Endometrial microvascular endothelial cells (primary cell): ENCODE results near the gene SSX3. TPM values are rescaled to one million over a fixed set of nuclear protein-coding genes. Genes with fewer than 3 reads are reported as not detected.
"Not testable (repeated sequence)": the region's sequence is repeated elsewhere in the genome, so short reads cannot be mapped to it uniquely, and the experiment has no call there.

Source experiments
- in situ Hi-C: cut with HindIII; loops from 2 replicates; pipeline ENCODE4 v1.10.0; 2017; ENCODE audit warnings: low sequenced_read_pairs, low pct_unique_long_range_greater_than_20kb; ENCODE audit errors: inconsistent ontology term
- total RNA-seq: library from RNA; depleted of rRNA; stranded (reverse); fragments of >200 nt; gene quantifications from one replicate; pipeline ENCODE4 v1.2.3, GENCODE V29; 2015; ENCODE audit errors: inconsistent ontology term

SSX3 gene, protein sequence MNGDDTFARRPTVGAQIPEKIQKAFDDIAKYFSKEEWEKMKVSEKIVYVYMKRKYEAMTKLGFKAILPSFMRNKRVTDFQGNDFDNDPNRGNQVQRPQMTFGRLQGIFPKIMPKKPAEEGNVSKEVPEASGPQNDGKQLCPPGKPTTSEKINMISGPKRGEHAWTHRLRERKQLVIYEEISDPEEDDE
- not detected for total RNA-seq

DNA sequence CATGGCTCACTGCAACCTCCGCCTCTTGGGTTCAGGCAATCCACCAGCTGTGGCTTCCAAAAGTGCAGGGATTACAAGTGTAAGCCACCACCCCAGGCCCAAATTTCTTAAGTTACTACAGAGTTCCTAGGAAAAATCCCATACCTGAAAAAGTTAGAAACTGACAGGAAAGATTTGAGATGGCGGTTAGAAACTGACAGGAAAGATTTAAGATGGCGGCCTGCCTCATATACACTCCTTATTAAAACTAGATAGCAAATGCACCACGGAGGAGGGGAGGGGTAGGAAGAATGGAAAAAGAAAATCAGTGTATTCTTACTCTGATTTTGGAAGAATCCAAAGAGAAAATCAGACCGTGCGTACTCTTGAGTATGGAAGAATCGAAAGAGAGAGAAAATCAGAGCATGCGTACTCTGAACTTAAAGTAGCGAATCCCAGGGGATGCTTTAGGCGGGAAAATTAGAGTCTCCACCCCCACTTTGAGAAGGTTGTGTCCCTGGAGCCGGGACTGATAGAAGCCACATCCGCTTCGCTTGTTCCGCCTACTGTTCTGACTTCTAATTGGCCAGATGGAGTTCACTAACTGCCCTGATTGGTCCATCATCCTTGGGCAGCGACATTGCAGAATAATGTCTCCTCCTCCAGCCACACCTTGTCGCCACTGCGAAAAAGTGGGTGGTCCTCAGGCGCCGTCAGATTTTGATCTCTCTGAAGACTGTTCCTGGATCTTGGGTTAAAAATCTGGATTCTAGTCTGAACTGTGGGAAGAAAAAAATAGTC lies at the start of gene SSX3:
Gene SSX3 (minus strand): TSS at position 389 of the 780 bp plus-strand sequence. CDS start 1,454 bp downstream, outside the sequence.
- in situ Hi-C loops, result not testable (repeated sequence)

DNA sequence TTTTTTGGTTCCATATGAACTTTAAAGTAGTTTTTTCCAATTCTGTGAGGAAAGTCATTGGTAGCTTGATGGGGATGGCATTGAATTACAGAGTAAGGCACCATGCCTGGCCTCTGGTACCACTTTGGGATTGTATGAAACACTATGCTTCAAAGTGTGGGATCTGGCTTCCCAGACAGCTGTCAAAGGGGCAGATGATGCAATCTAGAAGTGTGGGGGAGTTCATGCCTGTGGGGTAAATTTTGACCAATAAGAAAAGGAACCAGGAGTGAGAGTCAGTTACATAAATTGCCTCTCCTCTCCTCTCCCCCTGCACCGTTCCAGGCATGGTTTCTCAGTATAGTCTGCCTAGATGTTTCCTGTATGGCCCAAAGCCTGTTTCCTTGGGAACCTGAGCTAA lies 41.3 kb upstream of the SSX3 start:
- in situ Hi-C loops, result not testable (repeated sequence)

DNA sequence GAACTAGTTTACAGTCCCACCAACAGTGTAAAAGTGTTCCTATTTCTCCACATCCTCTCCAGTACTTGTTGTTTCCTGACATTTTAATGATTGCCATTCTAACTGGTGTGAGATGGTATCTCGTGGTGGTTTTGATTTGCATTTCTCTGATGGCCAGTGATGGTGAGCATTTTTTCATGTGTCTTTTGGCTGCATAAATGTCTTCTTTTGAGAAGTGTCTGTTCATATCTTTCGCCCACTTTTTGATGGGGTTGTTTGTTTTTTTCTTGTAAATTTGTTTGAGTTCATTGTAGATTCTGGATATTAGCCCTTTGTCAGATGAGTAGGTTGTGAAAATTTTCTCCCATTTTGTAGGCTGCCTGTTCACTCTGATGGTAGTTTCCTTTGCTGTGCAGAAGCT lies 40.4 kb upstream of the SSX3 start:
- in situ Hi-C loops, result not testable (repeated sequence)

DNA sequence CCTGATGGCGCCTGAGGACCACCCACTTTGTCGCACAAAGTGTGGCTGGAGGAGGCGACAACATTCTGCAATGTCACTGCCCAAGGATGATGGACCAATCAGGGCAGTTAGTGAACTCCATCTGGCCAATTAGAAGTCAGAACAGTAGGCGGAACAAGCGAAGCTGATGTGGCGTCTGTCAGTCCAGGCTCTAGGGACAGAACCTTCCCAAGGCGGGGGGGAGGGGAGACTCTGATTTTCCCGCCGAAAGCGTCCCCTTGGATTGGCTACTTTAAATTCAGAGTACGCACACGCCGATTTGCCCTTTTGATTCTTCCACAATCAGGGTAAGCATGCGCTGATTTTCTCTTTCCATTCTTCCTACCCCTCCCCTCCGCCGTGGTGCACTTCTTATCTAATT lies 26.7 kb upstream of the SSX3 start, which contains the start of gene SSX4:
Gene SSX4 (plus strand): TSS at position 301 of the 400 bp plus-strand sequence. CDS start 515 bp downstream, outside the sequence.
- in situ Hi-C loops, result not testable (repeated sequence)

DNA sequence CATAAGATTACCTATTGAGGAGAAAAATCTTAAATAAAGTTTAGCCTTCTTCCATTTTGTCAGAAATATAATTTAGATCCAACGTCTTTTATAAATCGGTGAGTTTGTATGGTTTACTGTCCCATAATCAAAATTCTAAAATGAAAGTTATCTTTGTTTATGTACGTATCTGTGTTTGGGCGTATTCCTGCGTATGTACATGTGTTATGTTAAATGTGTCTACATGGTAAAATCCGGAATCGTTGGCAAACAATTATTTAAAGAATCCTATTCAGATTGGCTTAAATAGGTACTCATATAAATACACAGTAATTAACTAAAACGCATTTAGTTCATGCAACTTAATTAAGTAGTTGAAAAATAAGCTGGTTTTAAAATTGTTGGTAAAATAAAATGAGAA lies 13.9 kb upstream of the SSX3 start:
- in situ Hi-C loops, result not testable (repeated sequence)

DNA sequence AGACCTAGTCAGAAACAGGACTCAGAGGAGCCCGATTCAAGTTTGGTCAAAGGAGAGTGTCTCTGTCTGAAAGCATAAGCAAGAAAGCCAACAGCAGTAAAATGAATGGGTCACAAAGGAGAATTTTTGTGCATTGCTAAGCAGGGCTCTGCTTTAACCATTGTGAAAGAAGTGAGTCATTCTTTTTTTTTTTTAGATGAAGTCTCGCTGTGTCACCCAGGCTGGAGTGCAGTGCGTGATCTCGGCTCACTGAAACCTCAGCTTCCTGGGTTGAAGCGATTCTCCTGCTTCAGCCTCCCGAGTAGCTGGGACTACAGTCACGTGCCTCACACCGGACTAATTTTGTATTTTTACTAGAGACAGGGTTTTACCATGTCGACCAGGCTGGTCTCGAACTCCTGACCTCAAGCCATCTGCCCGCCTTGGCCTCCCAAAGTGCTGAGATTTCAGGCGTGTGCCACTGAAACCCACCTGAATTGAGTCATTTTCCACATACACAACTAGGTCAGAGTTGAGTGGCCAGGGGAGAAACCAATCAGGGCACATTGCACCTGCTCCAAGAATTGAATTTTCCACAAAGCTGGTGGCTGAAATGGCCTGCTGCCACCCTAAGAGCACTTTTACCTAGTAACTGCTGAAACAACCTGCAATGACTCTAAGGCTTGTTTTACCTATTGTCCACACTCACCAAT lies 11.4 kb upstream of the SSX3 start:
- in situ Hi-C loops, result not testable (repeated sequence)

DNA sequence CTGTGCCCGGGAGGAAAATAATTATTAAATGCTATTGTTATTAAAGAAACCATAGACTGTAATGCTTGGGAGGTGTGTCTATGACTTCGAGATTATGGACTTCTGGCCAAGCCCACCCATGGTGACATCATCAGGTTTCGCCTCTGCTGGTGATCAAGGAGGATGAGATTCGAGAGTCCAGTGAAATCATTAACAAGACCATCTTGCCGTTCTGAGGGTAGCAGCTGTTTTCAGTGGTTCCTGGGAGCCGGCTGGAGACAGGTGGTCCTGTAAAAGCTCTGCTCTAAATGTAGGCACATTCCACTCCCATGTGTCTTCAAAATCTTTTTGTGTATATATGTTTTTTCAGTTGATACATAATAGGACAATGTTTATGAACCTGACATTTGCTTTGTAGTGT lies 2.8 kb upstream of the SSX3 start:
- in situ Hi-C loops, result not testable (repeated sequence)

DNA sequence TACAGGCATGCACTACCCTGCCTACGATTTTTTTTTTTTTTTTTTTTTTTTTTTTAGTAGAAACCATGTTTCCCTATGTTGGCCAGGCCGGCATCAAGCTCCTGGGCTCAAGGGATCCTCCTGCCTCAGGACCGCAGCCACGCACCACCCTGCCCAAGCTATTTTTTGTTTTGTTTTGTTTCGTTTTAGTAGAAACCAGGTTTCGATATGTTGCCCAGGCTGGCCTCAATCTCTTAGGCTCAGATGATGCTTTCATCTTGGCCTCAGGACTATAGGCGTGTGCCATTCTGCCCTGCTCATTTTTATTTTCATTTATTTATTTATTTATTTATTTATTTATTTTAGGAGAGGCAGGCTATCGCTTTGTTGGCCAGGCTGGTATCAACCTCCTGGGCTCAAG lies 1.2 kb upstream of the SSX3 start:
- in situ Hi-C loops, result no loop called here

DNA sequence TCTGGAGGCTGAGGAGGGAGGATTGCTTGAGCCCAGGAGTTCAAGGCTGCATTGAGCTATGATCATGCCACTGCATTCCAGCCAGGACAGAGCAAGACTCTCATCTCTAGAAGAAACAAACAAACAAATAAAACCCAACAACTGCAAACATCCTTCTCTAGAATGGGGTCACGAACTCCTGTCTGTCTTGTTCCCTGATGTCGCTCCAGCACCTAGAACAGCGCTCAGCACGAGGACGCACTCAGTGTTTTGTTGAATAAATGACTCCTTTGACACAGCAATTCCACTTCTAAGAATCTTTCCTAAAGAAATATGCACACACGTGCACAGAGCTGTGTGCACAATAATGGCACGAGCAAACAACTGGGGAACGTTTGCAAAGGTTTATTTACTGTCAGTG lies 10.4 kb downstream of the SSX3 start:
- in situ Hi-C loops, result not testable (repeated sequence)

DNA sequence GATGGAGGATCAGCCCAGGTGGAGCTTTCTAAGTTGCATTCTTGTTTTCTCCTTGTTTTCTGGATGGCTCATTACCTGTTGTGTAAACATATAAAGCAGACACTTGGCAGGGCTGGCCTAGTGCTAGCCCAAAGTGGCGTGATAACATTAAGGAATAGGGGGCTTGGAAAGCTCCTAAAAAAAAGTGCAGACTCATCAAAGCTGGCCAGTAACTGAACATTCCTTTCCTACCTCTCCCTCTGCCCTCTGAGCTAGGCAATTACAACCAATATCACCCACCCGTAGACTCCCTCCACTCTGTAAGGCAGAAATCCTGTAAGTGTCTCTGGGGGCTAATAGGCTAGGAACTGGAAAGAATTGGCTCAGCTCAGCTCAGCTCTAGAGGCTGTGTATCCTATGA lies 42.5 kb downstream of the SSX3 start:
- in situ Hi-C loops, result not testable (repeated sequence)

DNA sequence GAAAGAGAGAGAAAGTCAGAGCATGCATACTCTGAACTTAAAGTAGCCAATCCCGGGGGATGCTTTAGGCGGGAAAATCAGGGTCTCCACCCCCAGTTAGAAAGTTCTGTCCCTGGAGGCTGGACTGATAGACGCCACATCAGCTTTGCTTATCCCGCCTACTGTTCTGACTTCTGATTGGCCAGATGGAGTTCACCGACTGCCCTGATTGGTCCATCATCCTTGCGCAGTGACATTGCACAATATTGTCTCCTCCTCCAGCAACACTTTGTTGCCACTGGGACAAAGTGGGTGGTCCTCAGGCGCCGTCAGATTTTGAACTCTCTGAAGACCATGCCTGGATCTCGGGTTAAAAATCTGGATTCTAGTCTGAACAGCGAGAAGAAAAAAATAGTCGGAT lies 50.3 kb downstream of the SSX3 start:
- in situ Hi-C loops, result no loop called here

Other genes with a start within 250 kb of the SSX3 start
- gene SPACA5B, start 226.1 kb downstream of the SSX3 start, total RNA-seq, result not detected
- not detected for gene SSX5, start 159.9 kb downstream of the SSX3 start, total RNA-seq
- gene SSX1, start 101.3 kb downstream of the SSX3 start, total RNA-seq, result not detected
- gene SSX4, start 26.8 kb upstream of the SSX3 start, total RNA-seq, result not detected
- not detected for gene SSX4B, start 55.3 kb upstream of the SSX3 start, total RNA-seq
- gene SLC38A5, start 113.6 kb upstream of the SSX3 start, total RNA-seq, result 39.5 TPM
- gene FTSJ1, start 119.5 kb upstream of the SSX3 start, total RNA-seq, result 93.7 TPM
- 17.7 TPM for gene PORCN, start 152.3 kb upstream of the SSX3 start, total RNA-seq
- 61.0 TPM for gene EBP, start 165.1 kb upstream of the SSX3 start, total RNA-seq
- gene TBC1D25, start 183.0 kb upstream of the SSX3 start, total RNA-seq, result 16.3 TPM
- gene RBM3, start 217.8 kb upstream of the SSX3 start, total RNA-seq, result 339 TPM
- 120 TPM for gene WDR13, start 240.8 kb upstream of the SSX3 start, total RNA-seq